ENCODE results near the gene MYO18B. TPM values are rescaled to one million over a fixed set of nuclear protein-coding genes. Genes with fewer than 3 reads are reported as not detected.

MYO18B gene
- total and polyA plus RNA-seq, 2 of the 8 experiments (the other 6 are each of a cell fraction or from before 2014, with no cell fraction given): 0.62 to 0.78 TPM

DNA sequence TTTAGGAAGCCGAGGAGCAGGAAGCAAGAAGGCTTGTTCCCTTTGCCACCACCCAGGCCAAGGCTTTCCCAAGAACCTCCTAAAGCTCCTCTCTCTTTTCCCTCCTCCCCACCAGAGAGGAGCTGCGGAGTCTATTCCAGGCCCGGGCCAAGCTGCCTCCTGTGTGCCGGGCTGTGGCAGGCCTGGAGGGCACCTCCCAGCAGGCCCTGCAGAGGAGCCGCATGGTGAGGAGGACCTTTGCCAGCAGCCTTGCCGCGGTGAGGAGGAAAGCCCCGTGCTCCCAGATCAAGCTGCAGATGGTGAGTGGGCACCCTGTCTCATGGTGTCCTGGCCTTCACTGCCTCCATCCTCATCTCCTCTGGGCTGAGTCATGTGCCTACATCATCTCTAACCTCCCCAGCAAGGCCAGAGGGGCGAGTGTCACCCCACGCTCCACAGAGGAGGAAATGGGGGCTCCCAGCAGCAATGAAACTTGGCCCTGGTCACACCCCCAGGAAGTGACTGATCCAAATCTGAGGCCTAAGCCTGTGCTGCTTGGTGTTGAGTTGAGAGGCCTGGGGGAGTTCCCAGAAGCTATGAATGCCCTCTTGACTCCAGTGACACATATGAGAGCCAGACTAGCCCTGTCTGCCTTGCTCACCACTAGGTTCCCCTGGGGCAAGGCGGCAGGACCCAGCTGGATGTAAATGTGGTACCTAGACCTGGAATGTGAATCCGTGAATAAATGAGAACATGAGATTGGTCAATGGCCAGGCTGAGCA lies 104.2 kb downstream of the MYO18B start:
- no peaks in the 10 kb centered on the region for H3K79me1 ChIP-seq (ENCODE audit: low read depth, low read length)
- no peaks in the 10 kb centered on the region for H4K20me1 ChIP-seq (replicated peaks in 1 of 2; ENCODE audit: control insufficient read depth in 1 of 2, insufficient read depth in 2 of 2, low read length in 2 of 2)
- no peak overlapping the region for H2BK5ac ChIP-seq (ENCODE audit: low read depth, low read length)
- POLR2A ChIA-PET (ENCODE audit: partially characterized antibody): no interaction called here
- H3K4me2 ChIP-seq (ENCODE audit: insufficient read depth in 1 of 2, low read depth in 2 of 2, low read length in 2 of 2): no peak overlapping the region
- H3K23ac ChIP-seq (ENCODE audit: insufficient read length): no peak overlapping the region
- no peaks in the 10 kb centered on the region for H3K36me3 ChIP-seq (ENCODE audit: control insufficient read depth in 2 of 4, insufficient read depth in 4 of 4, low read length in 3 of 4)
- H2AK5ac ChIP-seq (ENCODE audit: low read depth, low read length): no peak overlapping the region
- no peak overlapping the region for H3K9ac ChIP-seq (replicated peaks in 1 of 4; ENCODE audit: extremely low read depth in 1 of 4, low read depth in 3 of 4, low read length in 3 of 4)
- H3K27ac ChIP-seq (ENCODE audit: low read depth, low read length): no peak overlapping the region
- no peak overlapping the region for H3K4ac ChIP-seq (replicated peaks; ENCODE audit: insufficient read length, low read depth, low read length)
- no peak overlapping the region for H2BK120ac ChIP-seq (replicated peaks; ENCODE audit: low read depth, low read length)
- WGBS, 2 experiments (ENCODE audit: extremely low coverage in 1 of 2, insufficient coverage in 1 of 2, insufficient read length in 1 of 2, insufficient replicate concordance in 2 of 2, low coverage in 1 of 2, low lambda C conversion rate in 2 of 2, missing lambda C conversion rate in 1 of 2): 89% methylated on average over 12 of the region's 12 CpGs; no CpG with 5 or more reads in 1 of the 2 experiments
- H4K8ac ChIP-seq (ENCODE audit: extremely low read depth, insufficient read depth, low read length): no peak overlapping the region
- H3K4me3 ChIP-seq (ENCODE audit: extremely low read depth in 1 of 4, insufficient read depth in 2 of 4, low read depth in 3 of 4, low read length in 4 of 4): no peak overlapping the region
- H4K91ac ChIP-seq (replicated peaks; ENCODE audit: insufficient read length, low read length): no peak overlapping the region
- H2BK15ac ChIP-seq (ENCODE audit: low read length): no peak overlapping the region
- no peak overlapping the region for H2AFZ ChIP-seq (ENCODE audit: low read length)
- no peak overlapping the region for H3K18ac ChIP-seq (ENCODE audit: extremely low read depth, low read length)
- no peak overlapping the region for H3K14ac ChIP-seq (ENCODE audit: insufficient read length)
- no peak overlapping the region for H2BK20ac ChIP-seq (ENCODE audit: low read length)
- H3K27me3 ChIP-seq (replicated peaks in 1 of 4; ENCODE audit: control insufficient read depth in 3 of 4, extremely low read depth in 1 of 4, insufficient read depth in 3 of 4, low read length in 3 of 4): no peaks in the 10 kb centered on the region
- no peak overlapping the region for H2BK12ac ChIP-seq (ENCODE audit: low read depth, low read length)
- DNase-seq (ENCODE audit: low read depth in 1 of 2, low spot score in 2 of 2) (peak in 1 of 2 experiments; percentile 35), FAIRE-seq (no peak)
- H3K23me2 ChIP-seq (ENCODE audit: low read depth, low read length): no peaks in the 10 kb centered on the region
- H3K56ac ChIP-seq (replicated peaks; ENCODE audit: insufficient read length, low read depth, low read length): no peak overlapping the region
- no peaks in the 10 kb centered on the region for H3K9me3 ChIP-seq (ENCODE audit: insufficient read depth in 2 of 2, low read depth in 1 of 2, low read length in 1 of 2)
- CTCF ChIA-PET (ENCODE audit: partially characterized antibody): interaction anchor here (0.7 to 1.6 kb wide), 6 partner anchors 8 to 326 kb away, joined by 3 to 10 read pairs (median 3); no protein-coding TSS in a partner anchor
- no peak overlapping the region for H4K5ac ChIP-seq (ENCODE audit: insufficient read length, low read depth, low read length)
- TF ChIP-seq CEBPB (IDR thresholded peaks at IDR 0.05; ENCODE audit: low read depth, low read length): no peak
- TF ChIP-seq POLR2A (IDR thresholded peaks at IDR 0.05; ENCODE audit: control extremely low read depth in 1 of 2, low read depth in 2 of 2, low read length in 2 of 2): no peak
- TF ChIP-seq POU5F1 (IDR thresholded peaks at IDR 0.05; ENCODE audit: low read depth, low read length): no peak
- no peak for TF ChIP-seq ASH2L (IDR thresholded peaks at IDR 0.05; ENCODE audit: low read length)
- no peak for TF ChIP-seq SP2 (IDR thresholded peaks at IDR 0.05; ENCODE audit: low read length)
- TF ChIP-seq CHD2 (IDR thresholded peaks at IDR 0.05; ENCODE audit: low read length): no peak
- H3K79me2 ChIP-seq (ENCODE audit: control insufficient read depth in 1 of 2, insufficient read depth in 2 of 2, low read length in 2 of 2): no peaks in the 10 kb centered on the region
- H3K4me1 ChIP-seq (replicated peaks in 1 of 4; ENCODE audit: control insufficient read depth in 3 of 4, insufficient read depth in 4 of 4, low read length in 3 of 4): peaks cover 0 to 3% (median 1%) of the 10 kb centered on the region in 4 experiments; a peak in 2 of 7 replicates
